Activated CD4-positive, alpha-beta memory T cell treated with anti-CD3 and anti-CD28 coated beads for 36 hours (primary cell): ENCODE data around the gene FUNDC2. TPM values are rescaled to one million over a fixed set of nuclear protein-coding genes. Genes with fewer than 3 reads are reported as not detected.
"Not testable (repeated sequence)": the region's sequence is repeated elsewhere in the genome, so short reads cannot be mapped to it uniquely, and the experiment has no call there.

ENCODE experiments used
- CTCF ChIA-PET: fragments of 350-600 bp; sonication (Branson Sonifier 250); formaldehyde crosslinking; loops from one replicate; lab custom pipeline; 2021; ENCODE audit warnings: antibody characterized with exemption, inconsistent platforms; lab: Charles Lee
- POLR2A ChIA-PET: fragments of 350-600 bp; sonication (Branson Sonifier 250); formaldehyde crosslinking; loops from one replicate; lab custom pipeline; 2021; ENCODE audit warnings: antibody characterized with exemption; lab: Charles Lee
- DNase-seq: peaks from one replicate; pipeline ENCODE4 v3.0.0-alpha.2; 2020
- H3K27ac Mint-ChIP-seq: one replicate; pipeline ENCODE4 v1.8.0; 2021; ENCODE audit warnings: mixed read lengths
- H3K27me3 Mint-ChIP-seq: one replicate; pipeline ENCODE4 v1.8.0; 2021; ENCODE audit warnings: mixed read lengths
- H3K36me3 Mint-ChIP-seq: one replicate; pipeline ENCODE4 v1.8.0; 2021; ENCODE audit warnings: mixed read lengths
- H3K4me1 Mint-ChIP-seq: one replicate; pipeline ENCODE4 v1.8.0; 2021; ENCODE audit warnings: low read depth, mixed read lengths
- H3K4me3 Mint-ChIP-seq: one replicate; pipeline ENCODE4 v1.8.0; 2021; ENCODE audit warnings: mild to moderate bottlenecking, mixed read lengths
- H3K9me3 Mint-ChIP-seq: one replicate; pipeline ENCODE4 v1.8.0; 2021; ENCODE audit warnings: mixed read lengths
- intact Hi-C: fragments of 100-400 bp; cut with micrococcal nuclease; formaldehyde crosslinking; loops from one replicate; pipeline ENCODE4 v1.15.1; 2023
- total RNA-seq, 2 experiments: library from RNA; stranded (reverse); gene quantifications; one replicate each; pipeline ENCODE4 v1.2.3, GENCODE V29; 2021

The FUNDC2 gene
- total RNA-seq, 2 experiments from 2014 or later: 95.1 to 95.9 TPM

- no peak for DNase-seq
- no peaks in the 10 kb centered on the region for H3K9me3 Mint-ChIP-seq
- no peaks in the 10 kb centered on the region for H3K36me3 Mint-ChIP-seq
- CTCF ChIA-PET: no interaction called here
- no peak overlapping the region for H3K27ac Mint-ChIP-seq
- POLR2A ChIA-PET: no interaction called here
- H3K4me3 Mint-ChIP-seq: no peak overlapping the region
- H3K4me1 Mint-ChIP-seq: peaks cover 3% of the 10 kb centered on the region
- intact Hi-C loops: no loop called here
- H3K27me3 Mint-ChIP-seq: peaks cover 11% of the 10 kb centered on the region
Measured at GRCh38 chrX:154998204-154998880, 28.3 kb upstream of the FUNDC2 start.

DNA sequence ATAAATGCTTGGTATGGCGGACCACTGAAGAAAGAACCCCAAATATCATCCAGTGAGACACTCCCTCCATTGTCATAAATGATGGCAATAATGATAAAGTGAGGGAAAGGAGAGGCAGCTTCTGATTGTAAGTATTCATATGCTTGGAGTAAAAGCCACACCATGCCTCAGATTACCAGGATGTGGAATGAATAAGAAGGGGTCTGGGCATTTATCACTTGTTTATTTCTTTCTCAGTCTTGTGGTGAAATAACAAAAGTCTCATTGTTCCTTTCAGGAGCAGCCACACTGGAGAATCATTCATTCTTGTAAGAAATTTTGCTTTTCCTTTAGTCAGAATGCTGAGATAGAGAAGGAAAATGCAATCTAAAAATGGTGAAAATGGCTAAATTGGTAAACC is 25.8 kb upstream of the FUNDC2 start:
- no peak overlapping the region for H3K4me3 Mint-ChIP-seq
- ChIA-PET CTCF (no interaction called here), POLR2A (no interaction called here)
- peaks cover 3% of the 10 kb centered on the region for H3K4me1 Mint-ChIP-seq
- no peak overlapping the region for H3K27ac Mint-ChIP-seq
- intact Hi-C loops: no loop called here
- peaks cover 12% of the 10 kb centered on the region for H3K27me3 Mint-ChIP-seq
- H3K9me3 Mint-ChIP-seq: no peaks in the 10 kb centered on the region
- H3K36me3 Mint-ChIP-seq: no peaks in the 10 kb centered on the region
- no peak for DNase-seq

DNA sequence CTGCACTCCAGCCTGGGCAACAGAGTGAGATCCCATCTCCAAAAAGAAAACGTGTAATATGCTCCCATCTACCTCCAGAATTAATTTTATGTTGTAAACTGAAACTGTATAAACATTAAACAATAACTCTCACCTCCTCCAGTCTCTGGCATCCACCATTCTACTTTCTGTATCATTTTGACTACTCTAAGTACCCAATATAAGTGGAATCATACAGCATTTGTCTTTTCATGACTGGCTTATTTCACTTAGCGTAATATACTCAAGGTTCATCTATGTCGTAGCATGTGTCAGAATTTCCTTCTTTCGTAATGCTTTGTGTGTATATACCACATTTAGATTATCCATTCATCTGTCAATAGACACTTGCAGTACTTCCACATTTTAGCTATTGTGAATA is 24.8 kb upstream of the FUNDC2 start:
- H3K27me3 Mint-ChIP-seq: peaks cover 12% of the 10 kb centered on the region
- H3K4me3 Mint-ChIP-seq: no peak overlapping the region
- peaks cover 3% of the 10 kb centered on the region for H3K4me1 Mint-ChIP-seq
- intact Hi-C loops: no loop called here
- no peak overlapping the region for H3K27ac Mint-ChIP-seq
- no peaks in the 10 kb centered on the region for H3K36me3 Mint-ChIP-seq
- CTCF ChIA-PET: no interaction called here
- H3K9me3 Mint-ChIP-seq: no peaks in the 10 kb centered on the region
- POLR2A ChIA-PET: no interaction called here
- no peak for DNase-seq

DNA sequence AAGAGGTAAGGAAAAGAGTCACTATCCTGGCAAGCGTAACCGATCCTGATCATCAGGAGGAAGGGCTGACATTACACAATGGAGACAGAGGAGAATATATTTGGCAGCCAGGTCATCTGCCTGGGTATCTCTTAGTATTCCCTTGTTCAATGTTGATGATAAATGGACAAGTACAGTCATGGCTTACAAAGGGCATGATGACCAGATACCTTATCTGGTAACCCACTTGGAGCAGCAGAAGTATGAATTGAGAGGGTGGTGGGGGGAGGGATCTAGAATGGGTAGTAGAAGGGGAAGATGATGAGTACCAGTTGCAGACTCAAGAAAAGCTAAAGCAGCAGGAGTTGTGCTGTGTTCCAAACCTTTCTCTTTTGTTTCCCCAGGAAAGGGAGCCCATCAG is 21.5 kb upstream of the FUNDC2 start:
- H3K4me1 Mint-ChIP-seq: peaks cover 3% of the 10 kb centered on the region
- ChIA-PET CTCF (interaction anchor here (0.6 kb wide), 1 partner anchor 90 kb away, joined by 3 read pairs; no protein-coding TSS in a partner anchor), POLR2A (no interaction called here)
- H3K36me3 Mint-ChIP-seq: no peaks in the 10 kb centered on the region
- H3K9me3 Mint-ChIP-seq: no peaks in the 10 kb centered on the region
- H3K27ac Mint-ChIP-seq: no peak overlapping the region
- peaks cover 6% of the 10 kb centered on the region for H3K27me3 Mint-ChIP-seq
- intact Hi-C loops: no loop called here
- DNase-seq: no peak
- no peak overlapping the region for H3K4me3 Mint-ChIP-seq

GRCh38 chrX:155006379-155006778 is 20.3 kb upstream of the FUNDC2 start:
- H3K4me1 Mint-ChIP-seq, H3K36me3 Mint-ChIP-seq, POLR2A ChIA-PET, DNase-seq, intact Hi-C loops, H3K4me3 Mint-ChIP-seq, H3K9me3 Mint-ChIP-seq, H3K27ac Mint-ChIP-seq, H3K27me3 Mint-ChIP-seq, CTCF ChIA-PET: not testable (repeated sequence)

DNA sequence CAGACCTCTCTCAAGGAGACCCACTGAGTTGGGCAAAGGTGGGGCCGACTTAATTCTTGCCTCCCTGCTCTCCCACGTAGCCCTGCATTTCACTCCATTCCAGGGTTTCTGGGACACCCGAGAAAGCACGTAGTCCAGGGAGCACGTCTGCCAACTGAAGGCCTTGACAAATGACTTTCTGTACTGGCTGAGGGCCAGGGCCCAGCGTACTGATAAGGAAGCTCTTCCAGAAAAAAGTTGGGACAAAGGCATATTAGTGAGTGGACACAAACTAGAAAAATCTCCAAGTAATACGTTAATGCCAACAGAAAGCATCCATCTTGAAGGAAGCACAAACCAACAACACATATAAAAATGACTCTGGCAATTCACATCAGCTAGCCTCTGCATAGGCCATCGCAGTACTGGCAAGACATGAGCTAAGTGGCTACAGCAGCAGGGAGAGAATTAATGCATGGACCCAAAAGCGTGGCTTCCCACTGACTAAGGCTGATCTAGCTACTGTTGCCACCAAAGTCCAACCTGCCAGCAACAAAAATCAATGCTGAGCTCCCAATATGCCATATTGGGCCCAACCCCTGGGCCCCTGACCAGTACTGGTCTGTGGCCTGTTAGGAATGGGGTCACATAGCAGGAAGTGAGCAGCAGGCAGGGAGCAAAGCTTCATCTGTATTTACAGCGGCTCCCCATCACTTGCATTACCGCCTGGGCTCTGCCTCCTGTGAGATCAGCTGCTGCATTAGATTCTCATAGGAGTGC is 19.6 kb upstream of the FUNDC2 start:
- CTCF ChIA-PET, POLR2A ChIA-PET, intact Hi-C loops, H3K9me3 Mint-ChIP-seq, H3K4me1 Mint-ChIP-seq, DNase-seq, H3K36me3 Mint-ChIP-seq, H3K4me3 Mint-ChIP-seq, H3K27me3 Mint-ChIP-seq, H3K27ac Mint-ChIP-seq: not testable (repeated sequence)

GRCh38 chrX:155008578-155008977 is 18.1 kb upstream of the FUNDC2 start:
- CTCF ChIA-PET, intact Hi-C loops, H3K27me3 Mint-ChIP-seq, H3K27ac Mint-ChIP-seq, DNase-seq, H3K4me1 Mint-ChIP-seq, H3K4me3 Mint-ChIP-seq, H3K9me3 Mint-ChIP-seq, H3K36me3 Mint-ChIP-seq, POLR2A ChIA-PET: not testable (repeated sequence)

DNA sequence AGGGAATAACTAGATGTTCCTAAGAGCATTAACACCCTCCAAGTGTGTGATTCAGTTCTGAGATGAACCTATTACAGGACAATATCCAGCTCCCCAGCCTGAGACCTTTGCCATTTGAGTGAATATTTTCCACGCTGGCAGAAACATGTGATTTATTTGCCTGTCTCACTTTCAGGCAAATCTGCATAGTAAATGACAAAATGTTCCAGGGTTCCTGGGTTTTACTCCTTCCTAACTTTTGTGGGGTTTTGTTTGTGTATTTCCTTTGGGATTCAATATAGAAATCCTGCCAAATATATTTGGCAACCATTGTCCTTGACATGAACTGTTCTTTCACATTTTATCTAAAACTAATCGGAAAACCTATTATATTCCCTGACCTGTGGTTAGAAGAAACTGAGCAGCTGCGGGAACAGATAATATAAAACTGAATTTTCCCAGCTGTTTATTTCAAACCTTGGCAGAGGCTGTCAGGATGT is 16.6 kb upstream of the FUNDC2 start:
- H3K27me3 Mint-ChIP-seq: no peaks in the 10 kb centered on the region
- ChIA-PET CTCF (no interaction called here), POLR2A (no interaction called here)
- H3K4me1 Mint-ChIP-seq: no peaks in the 10 kb centered on the region
- no peak overlapping the region for H3K4me3 Mint-ChIP-seq
- no peak for DNase-seq
- H3K27ac Mint-ChIP-seq: no peak overlapping the region
- H3K36me3 Mint-ChIP-seq: no peaks in the 10 kb centered on the region
- intact Hi-C loops: no loop called here
- no peaks in the 10 kb centered on the region for H3K9me3 Mint-ChIP-seq

- no peak overlapping the region for H3K27ac Mint-ChIP-seq
- ChIA-PET CTCF (no interaction called here), POLR2A (no interaction called here)
- intact Hi-C loops: no loop called here
- no peak for DNase-seq
- H3K9me3 Mint-ChIP-seq: no peaks in the 10 kb centered on the region
- H3K4me3 Mint-ChIP-seq: no peak overlapping the region
- no peaks in the 10 kb centered on the region for H3K27me3 Mint-ChIP-seq
- no peaks in the 10 kb centered on the region for H3K36me3 Mint-ChIP-seq
- H3K4me1 Mint-ChIP-seq: peaks cover 2% of the 10 kb centered on the region
Measured at GRCh38 chrX:155020591-155020990, 6.1 kb upstream of the FUNDC2 start.

DNA sequence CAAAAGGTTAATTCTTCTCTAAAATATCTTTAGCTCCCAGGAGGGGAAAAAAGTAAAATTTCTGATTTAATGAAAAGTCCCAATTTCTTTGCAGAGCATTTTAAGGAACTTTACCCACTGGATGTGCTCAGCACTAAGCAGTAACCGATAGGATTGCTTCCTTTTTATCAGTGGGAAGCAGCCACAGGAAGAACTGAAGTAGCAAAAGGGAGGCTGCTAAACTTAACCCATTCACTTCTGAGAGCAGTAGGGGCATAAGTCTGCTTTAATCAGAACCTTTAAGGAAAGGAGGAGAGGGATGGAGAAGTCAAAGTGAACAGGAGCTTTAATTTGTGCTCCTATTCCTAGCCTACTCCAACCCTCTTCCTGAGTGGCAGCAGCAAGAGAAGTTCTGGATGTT is 4.1 kb upstream of the FUNDC2 start, which contains the start of gene F8:
Gene F8 (minus strand): TSS at position 139 of the 400 bp plus-strand sequence. CDS start 171 bp downstream, outside the sequence.
- no peak within 1 kb of the TSS for H3K27ac Mint-ChIP-seq

DNA sequence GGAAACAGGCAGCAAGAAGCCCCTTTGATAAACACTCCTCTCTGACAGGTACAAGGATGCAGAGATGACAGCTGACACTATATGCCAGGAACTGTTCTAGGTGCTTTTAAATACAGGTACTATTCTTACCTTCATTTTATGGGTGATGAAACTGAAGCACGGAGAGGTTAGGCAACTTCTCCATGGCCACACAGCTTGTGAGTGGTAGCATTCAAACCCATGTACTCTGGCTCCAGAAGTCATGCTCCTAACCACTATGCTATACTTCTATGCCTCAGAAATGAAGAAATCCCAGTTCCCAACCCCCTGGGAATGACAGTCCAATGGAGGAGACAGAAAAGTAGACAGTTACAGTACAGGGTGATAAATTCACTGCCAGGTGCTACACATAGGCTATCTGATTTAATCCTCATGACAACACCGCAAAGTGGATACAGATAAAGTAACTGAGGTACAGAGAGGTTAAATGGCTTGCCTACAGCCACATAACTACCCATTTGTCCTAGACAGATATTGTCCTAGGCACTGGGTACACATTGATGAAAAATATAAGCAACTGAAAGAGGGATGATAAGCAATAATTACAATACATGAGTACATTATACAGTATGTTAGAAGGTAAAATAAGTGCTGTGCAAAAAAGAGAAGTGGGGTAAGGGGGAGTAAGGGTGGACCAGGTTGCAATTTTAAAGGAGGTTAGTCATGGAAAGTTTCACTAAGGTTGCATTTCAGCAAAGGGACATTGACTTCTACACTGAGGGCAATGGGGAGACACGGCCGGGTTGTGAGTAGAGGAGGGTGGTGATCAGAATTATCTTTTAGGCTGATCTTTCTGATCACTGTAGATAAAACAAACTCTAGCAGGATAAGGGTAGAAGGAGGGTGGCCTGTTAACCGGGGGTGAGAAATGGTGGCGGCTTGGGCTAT is 2.5 kb upstream of the FUNDC2 start:
- H3K4me1 Mint-ChIP-seq: peaks cover 13% of the 10 kb centered on the region
- ChIA-PET CTCF (no interaction called here), POLR2A (no interaction called here)
- H3K27ac Mint-ChIP-seq: no peak overlapping the region
- intact Hi-C loops: no loop called here
- H3K9me3 Mint-ChIP-seq: no peaks in the 10 kb centered on the region
- no peak overlapping the region for H3K4me3 Mint-ChIP-seq
- H3K36me3 Mint-ChIP-seq: no peaks in the 10 kb centered on the region
- no peaks in the 10 kb centered on the region for H3K27me3 Mint-ChIP-seq
- no peak for DNase-seq

More for the DNA sequence above, 4.1 kb upstream of the FUNDC2 start, which contains the start of gene F8:
- Mint-ChIP-seq H3K36me3 (no peaks in the 10 kb centered on the region), H3K4me3 (no peak within 1 kb of the TSS), H3K27me3 (no peaks in the 10 kb centered on the region), H3K4me1 (peaks cover 2% of the 10 kb centered on the region), H3K9me3 (no peaks in the 10 kb centered on the region)
- CTCF ChIA-PET: no interaction called here
- intact Hi-C loops: no loop called here
- POLR2A ChIA-PET: no interaction called here
- DNase-seq: no peak

DNA sequence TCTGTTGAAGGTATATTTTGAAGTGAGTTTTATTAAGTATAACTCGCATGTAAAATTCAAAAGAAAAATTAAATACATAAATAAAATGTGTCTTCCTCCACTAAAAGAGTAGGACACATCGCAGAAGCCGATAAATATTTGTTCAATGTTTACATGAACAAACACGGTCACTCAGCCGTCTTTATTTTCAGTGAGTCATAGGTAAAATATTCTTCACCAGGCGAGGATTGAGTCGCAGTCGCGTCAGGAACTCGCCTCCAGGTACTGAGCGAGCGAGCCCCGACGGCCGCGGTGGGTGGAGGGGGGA is 271 bp upstream of the FUNDC2 start:
- Mint-ChIP-seq H3K4me3 (peak overlapping the region; percentile 72), H3K27me3 (no peaks in the 10 kb centered on the region), H3K9me3 (no peaks in the 10 kb centered on the region), H3K27ac (peak overlapping the region; percentile 81), H3K4me1 (peaks cover 19% of the 10 kb centered on the region), H3K36me3 (no peaks in the 10 kb centered on the region)
- no peak for DNase-seq
- POLR2A ChIA-PET: interaction anchor here (0.8 to 1.3 kb wide), 2 partner anchors 43 to 46 kb away, joined by 3 to 5 read pairs; no protein-coding TSS in a partner anchor
- CTCF ChIA-PET: interaction anchor here (0.7 to 3.3 kb wide), 5 partner anchors 10 to 189 kb away, joined by 3 to 12 read pairs (median 3); no protein-coding TSS in a partner anchor
- intact Hi-C loops: loop anchor here (1.0 to 2.0 kb wide), 2 partner anchors 36 to 45 kb away; partner anchors contain the start of genes BRCC3, CMC4 and MTCP1
